ENCODE measurements around the gene PARD3B.

Gene PARD3B

DNA sequence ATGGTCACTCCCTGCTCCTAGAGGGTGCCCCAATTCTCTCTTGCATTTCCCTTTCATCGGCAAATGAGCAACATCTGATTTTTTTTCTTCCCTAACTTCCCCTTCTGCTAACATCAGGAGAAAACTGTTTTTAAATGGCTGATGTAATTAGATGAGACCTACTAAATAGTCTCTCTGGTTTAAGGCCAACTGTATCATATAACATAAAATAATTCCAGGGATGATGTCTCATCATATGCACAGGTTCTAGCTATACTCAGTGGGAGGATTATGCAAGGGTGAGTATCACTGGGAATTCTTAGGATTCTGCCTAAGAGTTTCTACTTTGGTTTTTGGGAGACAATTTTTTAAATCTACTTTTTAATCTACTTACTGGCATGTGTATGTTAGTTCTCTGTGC is 193.4 kb downstream of the PARD3B start:
- no peak for TF ChIP-seq GATA3 (IDR thresholded peaks at IDR 0.05; ENCODE audit: low read depth, low read length)
- TF ChIP-seq GATA2 (IDR thresholded peaks at IDR 0.05; ENCODE audit: low read depth, low read length), result no peak

- TF ChIP-seq GATA2 (IDR thresholded peaks at IDR 0.05; ENCODE audit: low read depth, low read length) (no peak), GATA3 (IDR thresholded peaks at IDR 0.05; ENCODE audit: low read depth, low read length) (no peak)
These were observed 198.2 kb downstream of the PARD3B start for GRCh38 chr2:204743393-204743960.

DNA sequence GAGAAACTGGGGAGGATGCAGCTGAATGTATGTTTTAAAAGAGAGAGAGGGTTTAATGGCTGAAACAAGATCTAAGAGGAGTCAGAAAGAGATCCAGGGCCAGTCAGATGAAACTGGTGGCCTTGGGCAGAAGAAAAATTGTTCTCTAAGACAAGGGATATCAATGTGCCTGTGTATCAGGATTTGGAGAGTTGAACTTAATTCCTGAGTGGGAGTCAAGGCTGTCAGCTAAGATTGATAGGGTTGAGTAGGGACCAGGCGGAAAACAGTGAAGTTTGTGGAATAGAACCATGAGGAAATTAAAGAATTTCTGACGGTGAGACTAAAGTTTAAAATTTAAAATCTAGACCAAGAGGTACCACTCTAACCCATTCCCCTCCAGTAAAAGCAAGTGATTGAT is 199.2 kb downstream of the PARD3B start:
- TF ChIP-seq GATA2 (IDR thresholded peaks at IDR 0.05; ENCODE audit: low read depth, low read length) (no peak), GATA3 (IDR thresholded peaks at IDR 0.05; ENCODE audit: low read depth, low read length) (no peak)

DNA sequence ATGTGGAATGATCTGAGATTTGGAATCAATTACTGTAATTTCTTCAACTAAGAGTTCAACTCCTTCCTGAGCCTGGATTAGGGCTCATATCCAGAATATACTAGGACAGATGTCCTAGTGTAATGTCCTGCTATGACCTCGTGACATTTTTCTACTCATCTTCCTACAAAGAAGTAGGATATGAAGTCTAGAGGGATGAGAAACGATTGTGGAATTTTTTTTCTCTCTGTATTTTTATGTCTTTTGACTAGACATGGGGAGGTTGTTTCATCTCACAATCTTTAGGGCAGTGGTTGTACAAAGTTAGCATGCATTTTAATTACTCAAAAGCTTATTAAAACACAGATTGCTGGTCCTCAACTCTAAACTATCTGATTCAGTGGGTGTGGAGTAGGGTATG is 203.0 kb downstream of the PARD3B start:
- TF ChIP-seq GATA2 (IDR thresholded peaks at IDR 0.05; ENCODE audit: low read depth, low read length), result no peak
- TF ChIP-seq GATA3 (IDR thresholded peaks at IDR 0.05; ENCODE audit: low read depth, low read length), result no peak

GRCh38 chr2:204749319-204749718 is 204.0 kb downstream of the PARD3B start:
- TF ChIP-seq GATA2 (IDR thresholded peaks at IDR 0.05; ENCODE audit: low read depth, low read length) (no peak), GATA3 (IDR thresholded peaks at IDR 0.05; ENCODE audit: low read depth, low read length) (no peak)

DNA sequence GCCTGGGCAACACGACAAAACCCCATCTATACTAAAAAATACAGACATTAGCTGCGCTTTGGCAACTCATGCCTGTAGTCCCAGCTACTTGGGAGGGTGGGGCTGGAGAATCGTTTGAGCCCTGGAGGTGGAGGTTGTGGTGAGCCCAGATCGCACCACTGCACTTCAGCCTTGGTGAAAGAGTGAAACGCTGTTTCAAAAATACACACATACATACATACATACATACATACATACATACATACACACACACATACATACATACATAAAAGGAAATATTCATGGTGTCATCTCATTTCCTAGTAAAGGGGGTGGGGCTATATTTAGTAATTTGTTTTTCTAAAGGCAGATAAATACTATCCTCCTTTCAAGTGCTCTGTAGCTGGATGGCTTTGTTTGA is 205.1 kb downstream of the PARD3B start:
- no peak for TF ChIP-seq GATA2 (IDR thresholded peaks at IDR 0.05; ENCODE audit: low read depth, low read length)
- no peak for TF ChIP-seq GATA3 (IDR thresholded peaks at IDR 0.05; ENCODE audit: low read depth, low read length)

- TF ChIP-seq GATA3 (IDR thresholded peaks at IDR 0.05; ENCODE audit: low read depth, low read length), result no peak
- no peak for TF ChIP-seq GATA2 (IDR thresholded peaks at IDR 0.05; ENCODE audit: low read depth, low read length)
These were observed 206.2 kb downstream of the PARD3B start for GRCh38 chr2:204751472-204751871.

GRCh38 chr2:204753841-204754240 is 208.6 kb downstream of the PARD3B start:
- no peak for TF ChIP-seq GATA2 (IDR thresholded peaks at IDR 0.05; ENCODE audit: low read depth, low read length)
- no peak for TF ChIP-seq GATA3 (IDR thresholded peaks at IDR 0.05; ENCODE audit: low read depth, low read length)

GRCh38 chr2:204754898-204755297 is 209.6 kb downstream of the PARD3B start:
- no peak for TF ChIP-seq GATA2 (IDR thresholded peaks at IDR 0.05; ENCODE audit: low read depth, low read length)
- TF ChIP-seq GATA3 (IDR thresholded peaks at IDR 0.05; ENCODE audit: low read depth, low read length), result no peak

- TF ChIP-seq GATA3 (IDR thresholded peaks at IDR 0.05; ENCODE audit: low read depth, low read length) (no peak), GATA2 (IDR thresholded peaks at IDR 0.05; ENCODE audit: low read depth, low read length) (no peak)
These were observed 218.9 kb downstream of the PARD3B start for GRCh38 chr2:204763974-204764703.

GRCh38 chr2:204770735-204771134 is 225.5 kb downstream of the PARD3B start:
- TF ChIP-seq GATA2 (IDR thresholded peaks at IDR 0.05; ENCODE audit: low read depth, low read length), result no peak
- TF ChIP-seq GATA3 (IDR thresholded peaks at IDR 0.05; ENCODE audit: low read depth, low read length), result no peak

DNA sequence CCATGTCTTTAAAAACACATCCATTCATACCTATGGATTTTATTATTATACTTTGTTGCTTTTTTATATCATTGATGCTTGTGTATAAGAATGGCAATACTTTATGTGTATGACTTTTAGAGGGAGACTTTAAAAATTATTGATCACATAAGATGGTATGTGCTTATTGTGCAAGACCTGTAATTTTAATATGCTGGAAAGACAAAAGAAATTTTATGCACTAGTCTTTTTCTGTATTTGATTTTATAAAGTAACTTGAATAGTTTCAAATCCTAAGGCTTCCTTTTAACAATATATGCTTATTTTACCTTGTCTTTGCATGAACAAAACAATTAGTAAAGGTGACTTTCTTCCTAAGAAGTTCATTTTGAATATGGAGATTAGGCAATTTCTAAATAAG is 226.4 kb downstream of the PARD3B start:
- TF ChIP-seq GATA2 (IDR thresholded peaks at IDR 0.05; ENCODE audit: low read depth, low read length) (no peak), GATA3 (IDR thresholded peaks at IDR 0.05; ENCODE audit: low read depth, low read length) (no peak)

GRCh38 chr2:204772546-204772945 is 227.3 kb downstream of the PARD3B start:
- TF ChIP-seq GATA3 (IDR thresholded peaks at IDR 0.05; ENCODE audit: low read depth, low read length), result no peak
- TF ChIP-seq GATA2 (IDR thresholded peaks at IDR 0.05; ENCODE audit: low read depth, low read length), result no peak

DNA sequence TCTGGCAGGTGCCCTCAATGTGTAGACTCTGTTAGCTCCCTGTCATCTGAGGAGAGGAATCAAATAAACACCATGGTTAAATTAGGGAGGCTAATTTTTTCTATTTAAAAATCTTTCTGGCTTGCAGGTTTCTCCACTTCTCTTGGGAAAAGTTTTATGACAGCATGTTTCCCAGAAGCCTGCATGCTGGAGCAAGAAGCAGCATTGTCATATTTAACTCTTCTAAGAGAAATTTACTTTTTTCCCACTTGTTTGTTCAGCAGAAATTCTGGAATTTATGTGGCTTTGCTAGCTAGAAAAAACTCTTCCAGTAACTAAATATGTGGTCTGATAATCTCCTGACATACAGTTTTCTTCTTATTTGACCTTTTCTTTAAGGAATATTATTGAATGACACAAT is 230.5 kb downstream of the PARD3B start:
- TF ChIP-seq GATA2 (IDR thresholded peaks at IDR 0.05; ENCODE audit: low read depth, low read length) (no peak), GATA3 (IDR thresholded peaks at IDR 0.05; ENCODE audit: low read depth, low read length) (no peak)

GRCh38 chr2:204776781-204777559 is 231.7 kb downstream of the PARD3B start:
- TF ChIP-seq GATA3 (IDR thresholded peaks at IDR 0.05; ENCODE audit: low read depth, low read length) (no peak), GATA2 (IDR thresholded peaks at IDR 0.05; ENCODE audit: low read depth, low read length) (no peak)

All from SH-SY5Y (cell line).